HG03103 (cell line): ENCODE results near the gene HTT-AS.
"Not testable (repeated sequence)": the region's sequence is repeated elsewhere in the genome, so short reads cannot be mapped to it uniquely, and the experiment has no call there.

Experiments
- ATAC-seq: cut with Tn5 transposase; IDR thresholded peaks from one replicate; pipeline ENCODE4 v1.9.1; 2021; ENCODE audit warnings: low read depth; ENCODE audit not compliant: unreplicated experiment

HTT-AS gene

DNA sequence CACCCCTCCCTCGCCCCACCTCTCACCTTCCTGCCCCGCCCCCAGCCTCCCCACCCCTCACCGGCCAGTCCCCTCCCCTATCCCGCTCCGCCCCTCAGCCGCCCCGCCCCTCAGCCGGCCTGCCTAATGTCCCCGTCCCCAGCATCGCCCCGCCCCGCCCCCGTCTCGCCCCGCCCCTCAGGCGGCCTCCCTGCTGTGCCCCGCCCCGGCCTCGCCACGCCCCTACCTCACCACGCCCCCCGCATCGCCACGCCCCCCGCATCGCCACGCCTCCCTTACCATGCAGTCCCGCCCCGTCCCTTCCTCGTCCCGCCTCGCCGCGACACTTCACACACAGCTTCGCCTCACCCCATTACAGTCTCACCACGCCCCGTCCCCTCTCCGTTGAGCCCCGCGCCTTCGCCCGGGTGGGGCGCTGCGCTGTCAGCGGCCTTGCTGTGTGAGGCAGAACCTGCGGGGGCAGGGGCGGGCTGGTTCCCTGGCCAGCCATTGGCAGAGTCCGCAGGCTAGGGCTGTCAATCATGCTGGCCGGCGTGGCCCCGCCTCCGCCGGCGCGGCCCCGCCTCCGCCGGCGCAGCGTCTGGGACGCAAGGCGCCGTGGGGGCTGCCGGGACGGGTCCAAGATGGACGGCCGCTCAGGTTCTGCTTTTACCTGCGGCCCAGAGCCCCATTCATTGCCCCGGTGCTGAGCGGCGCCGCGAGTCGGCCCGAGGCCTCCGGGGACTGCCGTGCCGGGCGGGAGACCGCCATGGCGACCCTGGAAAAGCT lies at the start of gene HTT-AS, which contains the start of gene HTT:
HTT-AS (minus strand) TSS at position 461 of the 768 bp plus-strand sequence.
HTT (plus strand) TSS at position 604 of the 768 bp plus-strand sequence; CDS start at position 749, 145 bp downstream.
- ATAC-seq, result peak; percentile 69

- no peak for ATAC-seq
These were observed 48.9 kb upstream of the HTT-AS start for GRCh38 chr4:3123181-3123671.

GRCh38 chr4:3122081-3122563 lies 47.8 kb upstream of the HTT-AS start:
- no peak for ATAC-seq

- ATAC-seq, result no peak
These were observed 47.3 kb upstream of the HTT-AS start for GRCh38 chr4:3121596-3121995.

GRCh38 chr4:3121110-3121509 lies 46.8 kb upstream of the HTT-AS start:
- ATAC-seq, result no peak

DNA sequence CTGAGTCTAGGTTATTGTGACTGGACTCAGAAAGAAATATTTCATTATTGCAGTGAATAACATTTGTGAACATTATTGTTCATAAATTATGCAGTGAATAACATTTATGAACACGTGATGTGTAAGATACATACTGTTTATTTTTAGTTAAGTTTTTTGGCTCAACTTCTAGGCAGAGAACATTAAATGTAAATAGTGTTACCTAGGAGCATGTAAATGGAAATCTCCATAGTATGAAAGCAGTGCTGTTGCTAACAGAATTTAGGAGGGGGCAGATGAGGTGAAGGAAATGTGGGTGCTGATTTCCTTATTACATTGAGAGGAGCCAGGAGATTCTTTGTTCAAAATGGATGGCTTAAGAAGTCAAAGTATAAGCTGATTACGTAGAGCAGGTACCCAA lies 45.1 kb upstream of the HTT-AS start:
- no peak for ATAC-seq

- no peak for ATAC-seq
These were observed 44.0 kb upstream of the HTT-AS start for GRCh38 chr4:3118312-3118711.

DNA sequence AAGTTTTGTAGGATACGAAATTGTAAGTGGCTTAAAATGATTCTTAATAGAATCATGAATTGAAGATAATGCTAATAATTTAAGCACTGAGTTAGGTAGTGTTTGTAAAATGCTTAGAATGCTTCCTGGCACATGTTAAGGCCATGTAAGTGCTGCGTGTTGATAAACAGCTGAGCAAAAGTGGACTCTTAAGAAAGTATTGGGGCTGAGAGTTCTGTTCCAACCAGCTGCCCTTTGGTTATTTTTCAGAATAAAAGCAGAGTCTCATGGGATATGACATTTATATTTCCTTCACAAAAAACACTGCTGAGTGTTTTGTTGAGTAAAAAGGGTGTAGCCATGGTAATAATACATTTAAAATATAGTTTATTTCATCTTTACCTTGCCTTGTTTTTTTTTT lies 42.6 kb upstream of the HTT-AS start:
- ATAC-seq, result no peak

DNA sequence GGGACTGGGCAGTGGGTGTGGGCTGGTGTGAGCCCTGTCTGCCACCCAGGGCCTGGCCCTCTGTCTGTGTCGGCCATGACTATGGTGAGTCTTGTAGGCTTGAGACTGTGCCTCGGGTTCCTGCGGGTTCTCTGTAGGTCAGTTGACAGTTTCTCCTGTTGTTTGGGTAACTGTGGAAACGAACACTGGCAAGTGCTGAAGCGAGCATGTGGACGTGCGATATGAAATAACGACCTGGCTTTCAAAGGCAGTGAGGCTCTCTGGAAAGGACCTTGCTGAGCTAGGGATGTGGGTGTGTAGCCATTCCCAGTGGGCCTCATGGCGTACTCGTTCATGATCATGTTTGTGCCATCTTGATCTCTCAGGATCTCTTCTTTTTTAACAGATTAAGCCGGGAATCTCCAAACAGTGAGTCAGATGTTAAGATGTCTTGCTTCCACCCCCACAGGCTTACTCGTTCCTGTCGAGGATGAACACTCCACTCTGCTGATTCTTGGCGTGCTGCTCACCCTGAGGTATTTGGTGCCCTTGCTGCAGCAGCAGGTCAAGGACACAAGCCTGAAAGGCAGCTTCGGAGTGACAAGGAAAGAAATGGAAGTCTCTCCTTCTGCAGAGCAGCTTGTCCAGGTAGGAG lies 41.4 kb upstream of the HTT-AS start:
- ATAC-seq, result no peak

- no peak for ATAC-seq
These were observed 40.0 kb upstream of the HTT-AS start for GRCh38 chr4:3114377-3114776.

DNA sequence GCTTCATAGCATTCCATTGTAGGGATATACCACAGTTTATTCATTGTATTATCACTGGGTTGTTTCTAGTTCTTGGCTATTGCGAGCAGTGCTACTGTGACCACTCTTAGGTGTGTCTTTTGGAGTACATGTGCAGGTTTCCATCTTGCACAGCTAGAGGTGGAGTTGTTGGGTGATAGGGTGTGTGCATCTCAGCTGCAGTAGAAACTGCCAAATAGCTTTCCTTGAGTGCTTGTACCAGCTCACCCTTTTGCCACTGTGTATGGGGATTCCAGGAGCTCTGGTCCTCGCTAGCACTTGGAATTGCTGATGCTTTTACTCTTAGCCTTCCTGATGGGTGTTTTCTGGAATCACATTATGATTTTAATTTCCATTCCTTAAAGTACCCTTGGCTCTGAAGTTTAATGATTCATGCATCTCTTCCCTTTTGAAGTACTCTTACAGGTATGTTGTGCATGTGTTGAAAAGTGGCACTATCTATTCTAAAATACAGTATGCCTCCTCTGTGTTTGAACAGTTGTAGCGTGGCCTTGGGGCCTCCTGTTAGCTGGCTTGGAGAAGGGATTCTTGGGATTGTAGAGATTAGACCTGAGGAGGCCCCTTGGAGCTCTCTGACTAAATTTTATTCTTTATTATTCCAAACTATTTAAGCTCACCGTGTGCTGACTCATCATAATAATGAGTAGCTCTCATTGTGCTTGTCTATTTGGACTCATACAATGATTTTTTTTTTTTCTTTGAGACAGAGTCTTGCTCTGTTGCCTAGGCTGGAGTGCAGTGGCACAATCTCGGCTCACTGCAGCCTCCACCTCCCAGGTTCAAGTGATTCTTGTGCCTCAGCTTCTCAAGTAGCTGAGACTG lies 38.5 kb upstream of the HTT-AS start:
- ATAC-seq, result no peak

- ATAC-seq, result no peak
These were observed 37.9 kb upstream of the HTT-AS start for GRCh38 chr4:3112201-3112600.

- ATAC-seq, result no peak
These were observed 37.1 kb upstream of the HTT-AS start for GRCh38 chr4:3111461-3111860.

GRCh38 chr4:3108211-3108610 lies 33.9 kb upstream of the HTT-AS start:
- no peak for ATAC-seq

DNA sequence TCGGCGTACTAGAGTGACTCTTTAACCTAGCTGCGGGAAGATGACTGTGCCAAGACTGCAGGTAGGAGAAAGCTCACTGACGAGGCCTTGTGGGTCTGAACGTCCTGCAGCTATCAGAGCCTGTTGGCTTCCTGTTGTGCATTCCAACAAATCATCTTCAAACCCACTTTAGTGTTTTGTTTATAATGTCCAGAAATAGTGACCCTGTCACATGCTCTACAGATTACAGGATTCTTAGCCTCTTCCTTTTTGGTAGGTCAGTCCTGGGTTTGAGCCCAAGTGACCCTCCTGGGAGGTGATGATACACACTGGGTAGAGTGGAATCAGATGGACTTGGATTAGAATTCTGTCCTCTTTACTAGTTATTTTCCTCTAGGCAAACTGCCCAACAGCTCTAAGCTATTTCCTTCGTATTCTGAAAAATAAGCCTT lies 33.4 kb upstream of the HTT-AS start:
- ATAC-seq, result no peak

- no peak for ATAC-seq
These were observed 32.9 kb upstream of the HTT-AS start for GRCh38 chr4:3107271-3107670.

- ATAC-seq, result peak; percentile 93
These were observed 32.2 kb upstream of the HTT-AS start for GRCh38 chr4:3106339-3107186.

DNA sequence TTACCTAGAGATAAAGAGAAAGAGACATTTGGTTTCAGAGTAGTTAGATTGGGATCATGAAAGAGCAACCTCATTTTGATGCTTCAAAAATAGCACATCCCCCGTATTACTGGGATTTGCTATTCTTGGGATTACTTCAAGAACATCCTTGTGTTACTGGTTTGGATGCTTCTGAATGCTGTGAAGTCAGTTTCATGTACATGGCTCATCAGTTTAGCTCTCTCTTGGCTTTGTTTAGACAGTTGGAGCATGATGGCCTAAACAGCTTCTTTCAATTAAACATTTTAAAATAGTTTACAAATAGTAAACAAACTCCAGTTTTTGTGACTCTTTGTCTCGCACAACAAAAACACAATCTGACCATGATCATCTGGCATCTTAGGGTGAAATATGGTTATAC lies 24.0 kb upstream of the HTT-AS start:
- ATAC-seq, result no peak

GRCh38 chr4:3096202-3096601 lies 21.9 kb upstream of the HTT-AS start:
- no peak for ATAC-seq

GRCh38 chr4:3094701-3095100 lies 20.4 kb upstream of the HTT-AS start:
- not testable (repeated sequence) for ATAC-seq
